Measurements from ENCODE around the gene PATZ1.

The PATZ1 gene

DNA sequence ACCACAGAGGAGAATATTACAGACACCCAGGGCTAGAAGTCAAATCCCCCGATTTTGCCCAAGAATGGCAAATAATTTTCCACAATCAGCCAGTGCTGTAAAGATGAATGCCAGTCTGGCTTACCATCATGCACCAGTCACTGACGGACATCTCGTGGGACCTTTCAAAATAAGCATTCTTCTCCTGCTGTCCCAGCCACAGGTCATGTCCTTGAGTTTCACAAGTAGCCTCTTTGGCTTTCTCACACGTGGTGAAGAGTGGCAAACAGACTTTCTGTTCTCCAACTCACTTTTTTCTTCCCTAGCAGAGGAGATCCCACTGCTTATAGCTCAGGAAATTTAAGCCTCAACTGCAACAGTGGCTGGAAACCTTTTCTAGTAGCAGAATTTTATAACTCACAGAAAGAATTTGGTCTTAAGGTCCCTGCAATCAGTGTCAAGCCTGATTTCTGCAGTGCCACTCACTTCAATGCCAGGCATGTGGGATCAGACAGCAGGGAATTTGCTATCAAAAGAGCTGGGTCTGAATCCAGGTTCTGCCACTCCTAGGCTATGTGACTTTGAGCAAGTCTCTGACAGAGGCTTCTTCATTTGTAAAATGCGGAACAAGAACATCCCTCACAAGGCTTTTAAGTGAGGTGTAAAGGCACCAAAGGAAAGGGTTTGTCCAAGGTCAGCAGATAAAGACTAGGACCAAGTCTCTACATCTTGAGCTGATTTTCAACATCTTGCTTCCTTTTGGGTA is 57.5 kb downstream of the PATZ1 start:
- Histone ChIP-seq H3K27me3 (ENCODE audit: insufficient read depth, low read length) (peaks cover 31% of the 10 kb centered on the region), H3K27ac (ENCODE audit: low read depth, low read length) (no peak overlapping the region), H3K4me1 (ENCODE audit: insufficient read depth, low read length) (peaks cover 12% of the 10 kb centered on the region), H3K9me3 (ENCODE audit: insufficient read depth, low read depth, low read length) (no peaks in the 10 kb centered on the region), H3K36me3 (ENCODE audit: insufficient read depth, low read length) (no peaks in the 10 kb centered on the region), H3K9ac (ENCODE audit: low read depth, low read length) (no peak overlapping the region), H3K4me3 (ENCODE audit: low read length) (no peak overlapping the region)
- WGBS, result 74% methylated on average over 5 of the region's 5 CpGs

DNA sequence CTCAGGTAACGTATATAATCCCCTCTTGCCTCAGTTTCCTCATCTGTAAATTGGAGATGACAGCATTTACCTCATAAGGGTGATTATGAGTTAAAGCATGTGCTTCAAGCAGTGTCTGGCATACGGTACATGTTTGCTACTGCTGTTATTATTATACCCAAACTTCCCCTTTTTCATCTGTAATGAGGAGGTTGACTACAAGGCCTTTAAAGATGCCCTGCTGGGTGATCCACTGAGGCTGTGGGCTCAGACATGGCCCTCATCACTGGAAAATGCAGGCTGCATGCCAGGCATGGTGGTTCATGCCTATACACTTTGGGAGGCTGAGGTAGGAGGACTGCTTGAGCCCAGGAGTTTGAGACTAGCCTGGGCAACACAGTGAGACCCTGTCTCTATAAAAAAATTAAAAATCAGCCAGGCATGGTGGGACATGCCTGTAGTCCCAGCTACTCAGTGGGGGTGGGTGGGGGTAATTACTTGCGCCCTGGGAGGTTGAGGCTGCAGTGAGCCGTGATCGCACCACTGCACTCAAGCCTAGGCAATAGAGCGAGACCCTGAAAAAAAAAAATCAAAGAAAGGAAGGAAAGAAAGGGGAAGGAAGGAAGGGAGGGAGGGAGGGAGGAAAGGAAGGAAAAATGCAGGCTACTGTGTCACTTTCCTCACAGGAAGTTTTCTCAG is 58.2 kb downstream of the PATZ1 start:
- Histone ChIP-seq H3K4me3 (ENCODE audit: low read length) (no peak overlapping the region), H3K4me1 (ENCODE audit: insufficient read depth, low read length) (peaks cover 12% of the 10 kb centered on the region), H3K9ac (ENCODE audit: low read depth, low read length) (no peak overlapping the region), H3K36me3 (ENCODE audit: insufficient read depth, low read length) (no peaks in the 10 kb centered on the region), H3K27me3 (ENCODE audit: insufficient read depth, low read length) (peaks cover 31% of the 10 kb centered on the region), H3K27ac (ENCODE audit: low read depth, low read length) (no peak overlapping the region), H3K9me3 (ENCODE audit: insufficient read depth, low read depth, low read length) (no peaks in the 10 kb centered on the region)
- 95% methylated on average over 4 of the region's 6 CpGs for WGBS

DNA sequence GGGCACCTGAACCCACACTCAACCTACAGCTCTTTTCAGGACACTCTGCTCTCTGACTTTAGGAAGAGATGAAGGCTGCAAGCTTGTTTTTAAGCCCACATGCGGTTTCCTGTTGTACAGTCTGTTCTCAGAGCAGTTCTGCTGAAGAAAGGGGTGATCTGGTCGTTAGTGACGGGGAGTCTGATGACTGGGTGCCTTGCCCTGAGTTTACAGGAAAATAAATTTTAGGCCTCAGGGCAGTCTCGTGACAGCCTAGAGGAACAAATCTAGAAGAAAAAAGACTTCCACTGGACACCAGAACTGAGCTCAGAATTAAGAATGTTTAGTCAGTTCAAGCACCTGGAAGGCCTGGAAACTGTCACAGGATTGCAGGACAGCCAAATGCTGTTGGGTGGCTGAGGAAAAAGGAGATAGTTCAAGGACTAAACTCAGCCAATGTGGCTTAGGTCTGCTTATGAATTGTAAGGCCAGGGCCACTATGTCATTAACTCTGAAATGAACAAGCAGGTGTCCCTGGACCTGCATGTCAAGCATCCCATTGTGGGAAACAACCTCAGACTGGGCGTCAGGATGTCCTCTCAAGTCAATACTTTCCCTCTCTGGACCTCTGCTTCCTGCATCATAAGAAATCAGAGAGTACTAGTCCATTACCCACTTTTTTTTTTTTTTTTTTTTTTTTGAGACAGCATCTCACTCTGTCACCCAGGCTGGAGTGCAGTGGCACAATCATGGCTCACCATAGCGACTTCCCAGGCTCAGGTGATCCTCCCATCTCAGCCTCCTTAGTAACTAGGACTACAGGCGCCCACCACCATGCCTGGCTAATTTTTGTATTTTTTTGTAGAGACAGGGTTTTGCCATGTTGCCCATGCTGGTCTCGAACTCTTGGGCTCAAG is 59.5 kb downstream of the PATZ1 start:
- no peak overlapping the region for H3K4me3 ChIP-seq (ENCODE audit: low read length)
- H3K36me3 ChIP-seq (ENCODE audit: insufficient read depth, low read length), result no peaks in the 10 kb centered on the region
- peaks cover 2% of the 10 kb centered on the region for H3K4me1 ChIP-seq (ENCODE audit: insufficient read depth, low read length)
- 92% methylated on average over 8 of the region's 8 CpGs for WGBS
- H3K9me3 ChIP-seq (ENCODE audit: insufficient read depth, low read depth, low read length), result no peaks in the 10 kb centered on the region
- H3K27me3 ChIP-seq (ENCODE audit: insufficient read depth, low read length), result peaks cover 26% of the 10 kb centered on the region
- no peak overlapping the region for H3K9ac ChIP-seq (ENCODE audit: low read depth, low read length)
- H3K27ac ChIP-seq (ENCODE audit: low read depth, low read length), result no peak overlapping the region

DNA sequence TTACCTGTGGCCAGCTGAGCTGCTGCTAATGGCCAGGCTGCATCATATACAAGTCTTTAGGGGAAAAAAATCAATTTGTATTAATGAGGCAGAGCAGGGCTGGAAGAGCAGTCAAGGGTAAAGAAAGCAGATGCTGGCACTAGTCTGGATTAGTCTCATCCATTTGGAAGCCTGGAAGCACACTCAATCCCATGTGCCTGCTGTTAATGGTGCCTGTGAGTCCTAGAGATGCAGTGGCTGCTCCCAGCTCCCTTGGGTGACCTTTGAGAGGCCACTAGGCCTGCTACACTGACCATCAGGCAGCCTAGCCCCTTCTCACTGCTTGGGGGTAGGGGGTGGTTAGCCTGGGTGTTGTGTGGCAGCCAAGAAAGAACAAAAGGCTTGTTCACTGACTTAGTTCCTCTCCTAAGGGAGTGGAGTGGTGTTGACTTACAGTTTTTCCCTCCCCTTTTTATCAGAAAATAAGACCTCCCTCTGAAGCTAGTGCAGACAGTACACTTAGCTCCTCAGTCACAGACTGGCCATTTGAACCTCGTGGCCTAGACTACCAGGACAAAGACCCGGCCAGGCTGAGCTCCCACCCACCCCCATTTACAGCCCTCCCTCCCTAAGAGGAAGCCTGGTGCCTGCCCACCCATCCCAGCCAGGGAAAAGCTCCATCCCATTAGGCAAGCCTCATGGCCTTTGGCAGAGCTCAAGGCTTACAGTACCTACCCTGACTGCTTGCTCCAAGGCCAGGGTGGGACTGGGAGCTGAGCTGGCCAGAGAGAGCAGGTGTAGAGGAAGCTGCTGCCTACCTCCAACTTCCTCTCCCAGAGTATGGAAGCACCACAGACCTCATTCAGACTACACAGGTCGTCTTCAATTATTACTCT is 61.6 kb downstream of the PATZ1 start:
- no peaks in the 10 kb centered on the region for H3K9me3 ChIP-seq (ENCODE audit: insufficient read depth, low read depth, low read length)
- H3K36me3 ChIP-seq (ENCODE audit: insufficient read depth, low read length), result 0 out of 2 replicates have a peak, but pooled peaks cover under 1% of the 10 kb centered on the region
- WGBS, result 63% methylated on average over 3 of the region's 3 CpGs
- H3K27ac ChIP-seq (ENCODE audit: low read depth, low read length), result no peak overlapping the region
- no peak overlapping the region for H3K4me3 ChIP-seq (ENCODE audit: low read length)
- H3K27me3 ChIP-seq (ENCODE audit: insufficient read depth, low read length), result peaks cover 7% of the 10 kb centered on the region
- H3K9ac ChIP-seq (ENCODE audit: low read depth, low read length), result no peak overlapping the region
- H3K4me1 ChIP-seq (ENCODE audit: insufficient read depth, low read length), result no peaks in the 10 kb centered on the region

DNA sequence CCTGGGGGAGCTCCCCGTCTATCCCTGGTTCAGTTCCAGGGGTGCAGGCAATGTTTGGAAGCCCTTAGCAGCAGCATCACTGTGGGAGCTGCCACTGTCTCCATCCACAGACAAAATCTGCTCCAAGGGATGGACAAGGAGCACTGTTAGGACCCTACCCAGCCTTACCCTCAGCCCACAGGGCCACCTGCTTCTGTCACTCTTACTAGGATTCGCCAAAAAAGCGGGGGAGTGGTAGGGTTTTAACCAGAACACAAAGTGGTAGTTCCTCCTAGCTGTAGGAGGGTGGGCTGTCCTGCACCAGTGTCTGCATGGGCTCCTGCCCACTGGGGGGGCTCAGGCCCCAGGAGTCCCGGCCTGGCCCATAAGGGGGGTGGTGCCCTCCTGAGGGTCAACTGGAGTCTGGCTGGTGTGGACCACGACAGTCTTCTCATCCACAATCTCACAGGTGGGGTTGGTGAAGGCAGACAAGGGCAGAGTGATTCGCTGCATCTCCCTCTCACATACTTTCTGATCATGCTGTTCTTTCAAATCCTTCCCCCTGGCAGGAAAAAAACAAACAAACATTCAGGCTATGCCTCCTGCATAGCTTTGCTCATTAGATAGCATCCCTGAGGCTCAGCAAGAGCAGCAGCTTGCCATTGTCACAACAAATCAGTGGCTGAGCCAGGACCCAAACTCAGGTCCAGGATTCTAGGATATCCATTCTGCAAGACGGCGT is 63.2 kb downstream of the PATZ1 start:
- Histone ChIP-seq H3K36me3 (ENCODE audit: insufficient read depth, low read length) (peaks cover 16% of the 10 kb centered on the region), H3K27ac (ENCODE audit: low read depth, low read length) (no peak overlapping the region), H3K4me1 (ENCODE audit: insufficient read depth, low read length) (no peaks in the 10 kb centered on the region)

DNA sequence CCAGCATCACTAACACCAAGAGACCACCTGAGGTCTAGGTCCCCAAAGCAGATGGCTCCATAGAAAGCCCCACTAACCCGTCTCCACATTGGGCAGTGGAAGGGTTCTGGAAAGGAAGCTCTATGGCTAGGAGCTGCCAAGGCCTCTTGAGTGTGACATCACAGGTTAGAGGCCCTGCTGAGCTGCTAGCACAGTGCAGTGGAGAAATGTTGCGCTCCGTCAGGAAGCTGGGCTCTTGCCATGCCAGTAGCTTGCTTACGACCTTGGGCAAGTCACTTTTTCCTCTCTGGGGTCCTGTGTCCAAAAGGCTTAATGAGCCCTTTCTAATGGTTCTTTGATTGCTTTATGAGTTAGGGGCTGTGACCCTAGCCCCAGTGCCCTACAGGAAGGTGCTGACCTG is 64.4 kb downstream of the PATZ1 start:
- Histone ChIP-seq H3K4me3 (ENCODE audit: low read length) (no peak overlapping the region), H3K4me1 (ENCODE audit: insufficient read depth, low read length) (no peaks in the 10 kb centered on the region), H3K9ac (ENCODE audit: low read depth, low read length) (no peak overlapping the region), H3K9me3 (ENCODE audit: insufficient read depth, low read depth, low read length) (no peaks in the 10 kb centered on the region), H3K36me3 (ENCODE audit: insufficient read depth, low read length) (peaks cover 23% of the 10 kb centered on the region), H3K27ac (ENCODE audit: low read depth, low read length) (no peak overlapping the region), H3K27me3 (ENCODE audit: insufficient read depth, low read length) (no peaks in the 10 kb centered on the region)
- WGBS, result 86% methylated on average over 4 of the region's 4 CpGs

More for the DNA sequence above, 63.2 kb downstream of the PATZ1 start:
- Histone ChIP-seq H3K4me3 (ENCODE audit: low read length) (no peak overlapping the region), H3K9ac (ENCODE audit: low read depth, low read length) (no peak overlapping the region), H3K9me3 (ENCODE audit: insufficient read depth, low read depth, low read length) (no peaks in the 10 kb centered on the region), H3K27me3 (ENCODE audit: insufficient read depth, low read length) (no peaks in the 10 kb centered on the region)
- WGBS, result 84% methylated on average over 8 of the region's 8 CpGs

DNA sequence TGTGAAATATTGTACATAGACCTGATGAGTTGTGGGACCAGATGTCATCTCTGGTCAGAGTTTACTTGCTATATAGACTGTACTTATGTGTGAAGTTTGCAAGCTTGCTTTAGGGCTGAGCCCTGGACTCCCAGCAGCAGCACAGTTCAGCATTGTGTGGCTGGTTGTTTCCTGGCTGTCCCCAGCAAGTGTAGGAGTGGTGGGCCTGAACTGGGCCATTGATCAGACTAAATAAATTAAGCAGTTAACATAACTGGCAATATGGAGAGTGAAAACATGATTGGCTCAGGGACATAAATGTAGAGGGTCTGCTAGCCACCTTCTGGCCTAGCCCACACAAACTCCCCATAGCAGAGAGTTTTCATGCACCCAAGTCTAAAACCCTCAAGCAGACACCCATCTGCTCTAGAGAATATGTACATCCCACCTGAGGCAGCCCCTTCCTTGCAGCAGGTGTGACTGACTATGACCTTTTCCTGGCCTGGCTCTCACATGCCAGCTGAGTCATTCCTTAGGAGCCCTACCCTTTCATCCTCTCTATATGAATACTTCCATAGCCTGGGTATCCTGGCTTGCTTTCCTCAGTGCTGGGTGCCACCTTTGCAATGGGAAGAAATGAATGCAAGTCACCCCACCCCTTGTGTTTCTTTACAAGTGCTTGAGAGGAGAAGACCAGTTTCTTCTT is 66.2 kb downstream of the PATZ1 start:
- no peaks in the 10 kb centered on the region for H3K9me3 ChIP-seq (ENCODE audit: insufficient read depth, low read depth, low read length)
- H3K4me3 ChIP-seq (ENCODE audit: low read length), result no peak overlapping the region
- peaks cover 35% of the 10 kb centered on the region for H3K36me3 ChIP-seq (ENCODE audit: insufficient read depth, low read length)
- H3K27me3 ChIP-seq (ENCODE audit: insufficient read depth, low read length), result no peaks in the 10 kb centered on the region
- H3K9ac ChIP-seq (ENCODE audit: low read depth, low read length), result no peak overlapping the region
- H3K27ac ChIP-seq (ENCODE audit: low read depth, low read length), result no peak overlapping the region
- H3K4me1 ChIP-seq (ENCODE audit: insufficient read depth, low read length), result no peaks in the 10 kb centered on the region

DNA sequence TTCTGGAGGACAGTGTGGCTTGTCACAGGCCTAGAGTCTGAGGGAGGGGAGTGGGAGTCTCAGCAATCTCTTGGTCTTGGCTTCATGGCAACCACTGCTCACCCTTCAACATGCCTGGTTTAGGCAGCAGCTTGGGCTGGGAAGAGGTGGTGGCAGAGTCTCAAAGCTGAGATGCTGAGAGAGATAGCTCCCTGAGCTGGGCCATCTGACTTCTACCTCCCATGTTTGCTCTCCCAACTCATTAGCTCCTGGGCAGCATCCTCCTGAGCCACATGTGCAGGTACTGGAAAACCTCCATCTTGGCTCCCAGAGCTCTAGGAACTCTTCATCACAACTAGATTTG is 66.8 kb downstream of the PATZ1 start:
- no peak overlapping the region for H3K27ac ChIP-seq (ENCODE audit: low read depth, low read length)
- H3K36me3 ChIP-seq (ENCODE audit: insufficient read depth, low read length), result peaks cover 40% of the 10 kb centered on the region
- no peaks in the 10 kb centered on the region for H3K4me1 ChIP-seq (ENCODE audit: insufficient read depth, low read length)
- no peaks in the 10 kb centered on the region for H3K9me3 ChIP-seq (ENCODE audit: insufficient read depth, low read depth, low read length)
- H3K4me3 ChIP-seq (ENCODE audit: low read length), result no peak overlapping the region
- H3K9ac ChIP-seq (ENCODE audit: low read depth, low read length), result no peak overlapping the region
- H3K27me3 ChIP-seq (ENCODE audit: insufficient read depth, low read length), result no peaks in the 10 kb centered on the region

DNA sequence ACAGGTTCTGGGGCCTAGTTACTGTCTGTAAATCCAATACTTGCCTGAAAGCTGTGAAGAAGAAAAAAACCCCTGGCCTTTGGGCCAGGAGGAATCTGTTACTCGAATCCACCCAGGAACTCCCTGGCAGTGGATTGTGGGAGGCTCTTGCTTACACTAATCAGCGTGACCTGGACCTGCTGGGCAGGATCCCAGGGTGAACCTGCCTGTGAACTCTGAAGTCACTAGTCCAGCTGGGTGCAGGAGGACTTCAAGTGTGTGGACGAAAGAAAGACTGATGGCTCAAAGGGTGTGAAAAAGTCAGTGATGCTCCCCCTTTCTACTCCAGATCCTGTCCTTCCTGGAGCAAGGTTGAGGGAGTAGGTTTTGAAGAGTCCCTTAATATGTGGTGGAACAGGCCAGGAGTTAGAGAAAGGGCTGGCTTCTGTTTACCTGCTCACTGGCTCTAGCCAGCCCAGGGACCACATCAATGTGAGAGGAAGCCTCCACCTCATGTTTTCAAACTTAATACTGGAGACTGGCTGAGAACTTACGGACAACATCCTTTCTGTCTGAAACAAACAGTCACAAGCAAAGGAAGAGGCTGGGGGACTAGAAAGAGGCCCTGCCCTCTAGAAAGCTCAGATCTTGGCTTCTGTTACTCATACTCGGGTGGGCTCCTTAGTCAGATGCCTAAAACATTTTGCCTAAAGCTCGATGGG is 67.4 kb downstream of the PATZ1 start:
- Histone ChIP-seq H3K27me3 (ENCODE audit: insufficient read depth, low read length) (no peaks in the 10 kb centered on the region), H3K4me1 (ENCODE audit: insufficient read depth, low read length) (no peaks in the 10 kb centered on the region), H3K9ac (ENCODE audit: low read depth, low read length) (no peak overlapping the region), H3K36me3 (ENCODE audit: insufficient read depth, low read length) (peaks cover 45% of the 10 kb centered on the region), H3K9me3 (ENCODE audit: insufficient read depth, low read depth, low read length) (no peaks in the 10 kb centered on the region), H3K27ac (ENCODE audit: low read depth, low read length) (no peak overlapping the region), H3K4me3 (ENCODE audit: low read length) (no peak overlapping the region)
- WGBS, result 88% methylated on average over 6 of the region's 6 CpGs

All from HUES64 (cell line).